B cell (primary cell): Measurements from ENCODE around the gene NCK2. TPM values are rescaled to one million over a fixed set of nuclear protein-coding genes. Genes with fewer than 3 reads are reported as not detected.

Source experiments
- ATAC-seq: fragments of 200-7000 bp; cut with Tn5 transposase; one replicate; pipeline ENCODE4 v1.10.0; 2021; ENCODE audit warnings: low read depth, mild to moderate bottlenecking, moderate number of reproducible peaks, moderate library complexity
- CTCF ChIA-PET: fragments of 350-600 bp; sonication (Branson Sonifier 250); formaldehyde crosslinking; loops from one replicate; lab custom pipeline; 2021; ENCODE audit warnings: antibody characterized with exemption, inconsistent platforms; lab: Charles Lee
- POLR2A ChIA-PET: fragments of 350-600 bp; sonication (Branson Sonifier 250); formaldehyde crosslinking; loops from one replicate; lab custom pipeline; 2021; ENCODE audit warnings: antibody characterized with exemption; lab: Charles Lee
- DNase-seq: peaks from one replicate; pipeline ENCODE4 v3.0.0; 2013
- H2AFZ ChIP-seq: 2 replicates; pipeline ENCODE4 v1.6.1; 2012; ENCODE audit warnings: mild to moderate bottlenecking, low read depth, low read length; ENCODE audit not compliant: insufficient read depth, poor library complexity, severe bottlenecking
- H3K27ac ChIP-seq, 2 donors: 1 replicate in 1 of 2; 2 replicates in 1 of 2; pipeline ENCODE4 v1.5.1; 2012 to 2013; ENCODE audit warnings: low read length in 2 of 2, mild to moderate bottlenecking in 2 of 2, moderate library complexity in 1 of 2
- H3K27me3 ChIP-seq, 4 experiments: fragments of 200-600 bp in 1 of 4; sonication (generic) in 1 of 4; replicated peaks in 1 of 4; 1 replicate in 2 of 4; 2 replicates in 2 of 4; pipeline versions ENCODE4 v1.6.1 to v1.7.0; 2013 to 2016; ENCODE audit warnings: low read length in 3 of 4, mild to moderate bottlenecking in 2 of 4, mixed read lengths in 1 of 4, moderate library complexity in 1 of 4; ENCODE audit not compliant: insufficient read depth in 4 of 4, control insufficient read depth in 3 of 4; ENCODE audit errors: control extremely low read depth in 1 of 4
- H3K36me3 ChIP-seq, 2 experiments: replicated peaks in 1 of 2; 1 replicate in 1 of 2; 2 replicates in 1 of 2; pipeline versions ENCODE4 v1.6.1 to v1.7.1; 2013; ENCODE audit warnings: low read length in 1 of 2; ENCODE audit not compliant: insufficient read depth in 2 of 2, control insufficient read depth in 1 of 2; ENCODE audit errors: control extremely low read depth in 1 of 2, extremely low read depth in 1 of 2
- H3K4me1 ChIP-seq, 2 donors: fragments of 200-600 bp in 1 of 2; sonication (generic) in 1 of 2; 1 replicate in 1 of 2; 2 replicates in 1 of 2; pipeline versions ENCODE4 v1.5.1 to v1.6.1; 2013 to 2017; ENCODE audit warnings: low read length in 2 of 2; ENCODE audit not compliant: control insufficient read depth in 2 of 2, insufficient read depth in 2 of 2
- H3K4me2 ChIP-seq: replicated peaks from 2 replicates; pipeline ENCODE3; 2012; ENCODE audit warnings: mild to moderate bottlenecking, low read depth, low read length; ENCODE audit not compliant: poor library complexity, severe bottlenecking
- H3K4me3 ChIP-seq, 5 experiments: fragments of 200-600 bp in 1 of 5; sonication (generic) in 1 of 5; 1 replicate in 3 of 5; 2 replicates in 2 of 5; pipeline versions ENCODE4 v1.5.1 to v1.7.0; 2011 to 2016; ENCODE audit warnings: low read length in 4 of 5, mild to moderate bottlenecking in 4 of 5, low read depth in 2 of 5, control low read depth in 1 of 5, moderate library complexity in 1 of 5; ENCODE audit not compliant: insufficient read depth in 1 of 5; ENCODE audit errors: control extremely low read depth in 1 of 5, extremely low read depth in 1 of 5
- H3K79me2 ChIP-seq: fragments of 200-600 bp; sonication (generic); one replicate; pipeline ENCODE4 v1.6.0; 2016; ENCODE audit warnings: low read length; ENCODE audit not compliant: control insufficient read depth, insufficient read depth
- H3K9ac ChIP-seq: fragments of 200-600 bp; sonication (generic); 2 replicates; pipeline ENCODE4 v1.6.1; 2017; ENCODE audit warnings: mild to moderate bottlenecking, low read length, moderate library complexity
- H3K9me3 ChIP-seq, 3 donors: one replicate each; pipeline versions ENCODE4 v1.6.1 to v1.7.1; 2013; ENCODE audit warnings: low read length in 2 of 3; ENCODE audit not compliant: control insufficient read depth in 2 of 3, insufficient read depth in 1 of 3; ENCODE audit errors: control extremely low read depth in 1 of 3
- H4K20me1 ChIP-seq: 2 replicates; pipeline ENCODE4 v1.6.0; 2012; ENCODE audit warnings: mild to moderate bottlenecking, low read length; ENCODE audit not compliant: insufficient read depth, control insufficient read depth, poor library complexity, severe bottlenecking
- H3K27ac Mint-ChIP-seq: one replicate; pipeline ENCODE4 v1.8.0; 2021; ENCODE audit warnings: mixed read lengths
- H3K27me3 Mint-ChIP-seq: one replicate; pipeline ENCODE4 v1.8.0; 2021; ENCODE audit warnings: mixed read lengths
- H3K4me1 Mint-ChIP-seq: one replicate; pipeline ENCODE4 v1.8.0; 2021; ENCODE audit warnings: mixed read lengths
- H3K4me3 Mint-ChIP-seq: one replicate; pipeline ENCODE4 v1.8.0; 2021; ENCODE audit warnings: mixed read lengths
- H3K9me3 Mint-ChIP-seq: one replicate; pipeline ENCODE4 v1.8.0; 2022; ENCODE audit warnings: mixed read lengths; ENCODE audit not compliant: insufficient read depth
- CTCF ChIP-seq: fragments of 200-600 bp; IDR thresholded peaks from one replicate; pipeline ENCODE4 v1.8.0; 2022; ENCODE audit warnings: antibody characterized with exemption, mild to moderate bottlenecking
- EZH2 ChIP-seq: IDR thresholded peaks from 2 replicates; pipeline ENCODE4 v1.6.1; 2012; ENCODE audit warnings: borderline replicate concordance, low read depth, mild to moderate bottlenecking, moderate library complexity, low read length; ENCODE audit not compliant: insufficient read depth, poor library complexity, severe bottlenecking
- WGBS: methylation state at CpG from one replicate; pipeline ENCODE4 v1.1.5; 2013; ENCODE audit warnings: missing lambda C conversion rate; ENCODE audit not compliant: insufficient coverage; 5-methylcytosine and 5-hydroxymethylcytosine counted together
- intact Hi-C: fragments of 100-400 bp; cut with micrococcal nuclease; formaldehyde crosslinking; loops from one replicate; pipeline ENCODE4 v1.10.0; 2022
- polyA plus RNA-seq: library from polyadenylated mRNA; depleted of rRNA; stranded (reverse); fragments of >200 nt; gene quantifications from 2 replicates; pipeline ENCODE4 v1.2.3, GENCODE V29; 2012
- total RNA-seq, 2 donors: library from RNA; stranded (reverse); fragments of 120-200 nt in 1 of 2; gene quantifications; 1 replicate in 1 of 2; 2 replicates in 1 of 2; pipeline versions ENCODE4 v1.2.3 to v1.2.4, GENCODE V29; 2013 to 2022

The NCK2 gene
- total and polyA plus RNA-seq, 2 donors (not counting 1 experiment from before 2014, with no cell fraction given): 64.2 to 72.3 TPM

GRCh38 chr2:105859694-105859951, 114.9 kb downstream of the NCK2 start:
- Histone ChIP-seq H3K4me1 (peaks cover 19 to 29% of the 10 kb centered on the region in 2 donors), H3K9me3 (no peaks in the 10 kb centered on the region), H3K27ac (peak overlapping the region in 1 of 2 donors; percentile 5), H3K9ac (no peak overlapping the region), H3K79me2 (peaks cover 98% of the 10 kb centered on the region), H3K4me3 (no peak overlapping the region), H3K27me3 (no peaks in the 10 kb centered on the region), H3K36me3 (peaks cover 16 to 59% of the 10 kb centered on the region in 2 experiments), H2AFZ (no peak overlapping the region), H3K4me2 (no peak overlapping the region), H4K20me1 (peaks cover 84% of the 10 kb centered on the region)
- Mint-ChIP-seq H3K4me3 (no peak overlapping the region), H3K4me1 (peaks cover 59% of the 10 kb centered on the region), H3K9me3 (no peaks in the 10 kb centered on the region), H3K27me3 (no peaks in the 10 kb centered on the region), H3K27ac (peak overlapping the region; percentile 10)
- CTCF ChIA-PET: no interaction called here
- 100% methylated on average over 2 of the region's 2 CpGs for WGBS
- ATAC-seq: no peak
- POLR2A ChIA-PET: no interaction called here
- intact Hi-C loops: no loop called here
- DNase-seq: no peak
- TF ChIP-seq CTCF (no peak), EZH2 (no peak)

- Histone ChIP-seq H4K20me1 (peaks cover 84% of the 10 kb centered on the region), H3K4me2 (no peak overlapping the region), H3K27me3 (no peaks in the 10 kb centered on the region), H3K4me1 (peaks cover 19 to 29% of the 10 kb centered on the region in 2 donors), H3K36me3 (peaks cover 9 to 50% of the 10 kb centered on the region in 2 experiments), H3K9me3 (no peaks in the 10 kb centered on the region), H3K4me3 (no peak overlapping the region), H3K9ac (no peak overlapping the region), H3K79me2 (peaks cover 98% of the 10 kb centered on the region), H2AFZ (no peak overlapping the region), H3K27ac (peak overlapping the region in 1 of 2 donors; percentile 12)
- intact Hi-C loops: no loop called here
- POLR2A ChIA-PET: no interaction called here
- no peak for ATAC-seq
- DNase-seq: no peak
- Mint-ChIP-seq H3K27me3 (no peaks in the 10 kb centered on the region), H3K4me1 (peaks cover 67% of the 10 kb centered on the region), H3K9me3 (no peaks in the 10 kb centered on the region), H3K27ac (no peak overlapping the region), H3K4me3 (no peak overlapping the region)
- TF ChIP-seq EZH2 (no peak), CTCF (no peak)
- CTCF ChIA-PET: no interaction called here
- WGBS: 100% methylated on average over 7 of the region's 10 CpGs
Observed at GRCh38 chr2:105860567-105860966, 115.9 kb downstream of the NCK2 start.
